ENCODE measurements around the gene CCR5.

GRCh38 chr3:46400846-46401245, 30.1 kb downstream of the CCR5 start:
- no peak for TF ChIP-seq CTCF (IDR thresholded peaks at IDR 0.05)
- TF ChIP-seq POLR2A (IDR thresholded peaks at IDR 0.05), result no peak

Measured in breast epithelium (tissue), 3 donors.